GM23338 (cell line): Measurements from ENCODE around the gene ZC3H12C. TPM values are rescaled to one million over a fixed set of nuclear protein-coding genes. Genes with fewer than 3 reads are reported as not detected.

ENCODE experiments used
- CTCF ChIP-seq, 2 experiments: fragments of 200-600 bp in 1 of 2; sonication (generic) in 1 of 2; conservative IDR thresholded peaks; 2 replicates each; pipeline versions ENCODE4 v1.5.1 to v1.6.1; 2016 to 2017; ENCODE audit warnings: antibody characterized with exemption in 2 of 2, low read depth in 2 of 2, mild to moderate bottlenecking in 2 of 2, moderate library complexity in 1 of 2
- ETS1 ChIP-seq: IDR thresholded peaks from 2 replicates; pipeline ENCODE4 v1.6.1; 2016; ENCODE audit warnings: antibody characterized with exemption
- EZH2 ChIP-seq: fragments of 200-600 bp; sonication (generic); IDR thresholded peaks from one replicate; pipeline ENCODE4 v1.8.0; 2017; ENCODE audit warnings: antibody characterized with exemption, mild to moderate bottlenecking, low read depth; ENCODE audit not compliant: unreplicated experiment
- EZH2phosphoT487 ChIP-seq: fragments of 200-600 bp; sonication (generic); IDR thresholded peaks from one replicate; pipeline ENCODE4 v1.8.1; 2018; ENCODE audit warnings: antibody characterized with exemption; ENCODE audit not compliant: unreplicated experiment
- NANOG ChIP-seq: IDR thresholded peaks from 2 replicates; pipeline ENCODE4 v1.6.1; 2016; ENCODE audit warnings: antibody characterized with exemption, borderline replicate concordance
- POLR2AphosphoS5 ChIP-seq: IDR thresholded peaks from 2 replicates; pipeline ENCODE4 v1.6.1; 2016; ENCODE audit warnings: antibody characterized with exemption, low read depth
- ZNF114 ChIP-seq: fragments of 250-450 bp; sonication (Bioruptor Pico); IDR thresholded peaks from 2 replicates; pipeline ENCODE4 v1.5.0; 2020; ENCODE audit warnings: mild to moderate bottlenecking, moderate library complexity
- ZNF331 ChIP-seq: fragments of 250-450 bp; sonication (Bioruptor Pico); IDR thresholded peaks from 2 replicates; pipeline ENCODE4 v1.5.0; 2020; ENCODE audit warnings: low read depth, mild to moderate bottlenecking, moderate library complexity
- ZNF462 ChIP-seq: fragments of 250-450 bp; sonication (Bioruptor Pico); IDR thresholded peaks from 2 replicates; pipeline ENCODE4 v1.5.0; 2020; ENCODE audit warnings: mild to moderate bottlenecking, moderate library complexity
- polyA plus RNA-seq: library from polyadenylated mRNA; unstranded; fragments of >200 nt; fragmentation: Nextera tagmentation; extraction: Ambion mirVana; gene quantifications from 2 replicates; pipeline ENCODE4 v1.2.1, GENCODE V29; 2016
- total RNA-seq: library from RNA; depleted of rRNA; stranded (reverse); fragments of >200 nt; shearing (Covaris generic); gene quantifications from 2 replicates; pipeline ENCODE4 v1.2.3, GENCODE V29; 2014

The ZC3H12C gene
- total and polyA plus RNA-seq, 2 experiments from 2014 or later = 0.55 to 2.4 TPM

- TF ChIP-seq ZNF462 (CRISPR knock-in tag) (no peak), CTCF (conservative IDR thresholded peaks at IDR 0.05; ENCODE audit: low read depth in 2 of 2) (no peak), EZH2 (no peak), EZH2phosphoT487 (no peak), POLR2AphosphoS5 (no peak), ZNF331 (CRISPR knock-in tag) (no peak), ETS1 (no peak), NANOG (no peak), ZNF114 (CRISPR knock-in tag) (no peak)
Observed at GRCh38 chr11:110199184-110199981, 106.2 kb downstream of the ZC3H12C start (continued).
